Vagina (tissue), 2 donors: Measurements from ENCODE around the gene BSCL2.

Source experiments
- CTCF ChIP-seq, 3 experiments: fragments of 450-650 bp in 2 of 3; fragments of 200-600 bp in 1 of 3; sonication (generic) in 1 of 3; IDR thresholded peaks; one replicate each; pipeline ENCODE4 v1.5.1; 2017 to 2019; ENCODE audit warnings: antibody characterized with exemption in 3 of 3, mild to moderate bottlenecking in 2 of 3, moderate library complexity in 2 of 3
- POLR2A ChIP-seq, 2 donors: fragments of 450-650 bp; IDR thresholded peaks; one replicate each; pipeline ENCODE4 v1.6.1; 2017; ENCODE audit warnings: antibody characterized with exemption in 2 of 2, mild to moderate bottlenecking in 2 of 2, moderate library complexity in 2 of 2

GRCh38 chr11:62726156-62726914 lies 19.1 kb upstream of the BSCL2 start:
- TF ChIP-seq CTCF (IDR thresholded peaks at IDR 0.05): no peak
- TF ChIP-seq POLR2A (IDR thresholded peaks at IDR 0.05): no peak
